HTERT RPE-1 (cell line): ENCODE results near the gene TM4SF4.

ENCODE experiments used
- in situ Hi-C: fragments of 300-500 bp; cut with MboI; formaldehyde crosslinking; loops from 4 replicates; pipeline ENCODE4 v1.14.3; 2020; ENCODE audit warnings: low sequenced_read_pairs

Gene TM4SF4

DNA sequence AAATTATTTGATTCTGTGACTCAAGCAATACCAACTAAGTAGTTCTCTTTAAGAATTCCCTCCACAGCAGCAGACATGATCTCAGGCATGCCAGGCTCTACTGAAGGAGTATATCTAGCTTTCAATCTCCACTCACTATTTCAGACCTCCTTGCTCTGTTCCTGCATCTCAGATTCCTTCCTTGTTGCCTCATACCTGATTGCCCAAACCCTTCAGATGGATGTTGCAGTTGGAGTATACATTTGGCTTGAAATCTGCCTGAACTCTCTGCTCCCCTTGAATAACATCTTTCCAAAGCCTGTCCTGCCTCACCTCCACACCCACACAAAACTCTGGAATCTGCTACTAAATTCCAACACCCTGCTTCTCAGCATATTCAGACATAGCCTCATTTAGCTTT is 19.8 kb upstream of the TM4SF4 start:
- in situ Hi-C loops = no loop called here

DNA sequence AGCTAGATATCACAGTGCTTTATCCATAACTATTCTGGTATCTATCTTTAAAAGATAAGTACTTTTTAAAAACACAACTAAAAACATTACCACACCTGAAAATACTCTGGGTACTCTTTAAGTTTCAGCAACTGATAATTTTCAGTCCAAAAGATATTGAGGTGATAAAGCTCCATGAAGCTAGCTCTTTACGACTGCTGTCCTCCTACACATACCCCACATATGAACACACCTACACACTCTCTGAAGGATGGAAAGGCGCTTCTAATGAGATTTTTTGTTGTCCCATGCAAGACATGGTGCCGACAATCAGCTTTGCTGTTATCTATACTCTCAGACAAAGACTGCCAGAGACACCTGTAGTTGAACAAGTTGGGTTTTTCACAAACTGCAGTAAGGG is 19.1 kb upstream of the TM4SF4 start:
- in situ Hi-C loops = no loop called here

DNA sequence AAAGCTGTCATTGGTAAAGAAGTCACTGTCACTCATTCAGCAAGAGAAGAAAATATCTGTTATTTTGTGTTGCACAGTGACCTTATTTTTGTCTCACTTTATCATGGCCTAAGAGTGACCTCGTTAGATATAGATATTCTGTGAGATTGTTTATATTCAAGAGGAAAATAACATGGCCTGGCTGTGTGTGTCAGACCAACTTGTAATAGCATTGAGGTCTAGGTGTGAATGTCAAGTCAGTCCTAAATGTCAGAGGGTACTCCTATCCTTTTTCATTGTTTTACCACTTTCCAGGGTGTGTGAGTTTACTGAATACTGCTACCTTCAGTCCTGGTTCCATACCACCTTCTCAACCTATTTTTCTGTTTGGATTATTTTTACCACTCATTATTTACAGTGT is 18.5 kb upstream of the TM4SF4 start:
- in situ Hi-C loops = no loop called here

DNA sequence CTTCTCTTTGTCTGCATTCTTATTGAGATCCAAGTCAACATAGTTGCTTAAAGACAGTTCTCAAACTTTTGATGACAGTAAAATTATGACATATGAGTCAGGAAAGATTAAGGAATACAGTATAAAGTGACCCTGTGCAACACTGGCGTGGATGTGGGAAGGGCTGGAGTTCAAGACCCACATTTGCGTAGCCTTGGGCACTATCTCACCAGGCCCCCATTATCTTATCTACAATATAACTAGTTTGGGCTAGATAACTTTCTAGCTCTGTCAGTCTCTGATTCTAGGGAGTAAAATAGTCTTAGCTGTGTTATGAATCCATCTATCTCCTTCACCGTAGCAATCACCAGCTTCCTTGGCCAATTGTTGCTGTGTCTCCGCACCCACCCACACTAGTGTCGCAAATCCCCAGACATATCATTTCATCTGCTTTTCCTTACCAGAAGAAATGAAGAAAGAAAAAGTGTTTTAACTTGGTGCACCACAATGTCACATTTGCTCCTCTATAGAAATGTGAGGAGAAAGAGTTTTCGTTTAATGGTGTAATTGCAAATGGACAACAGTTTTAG is 14.9 kb upstream of the TM4SF4 start:
- in situ Hi-C loops = no loop called here

DNA sequence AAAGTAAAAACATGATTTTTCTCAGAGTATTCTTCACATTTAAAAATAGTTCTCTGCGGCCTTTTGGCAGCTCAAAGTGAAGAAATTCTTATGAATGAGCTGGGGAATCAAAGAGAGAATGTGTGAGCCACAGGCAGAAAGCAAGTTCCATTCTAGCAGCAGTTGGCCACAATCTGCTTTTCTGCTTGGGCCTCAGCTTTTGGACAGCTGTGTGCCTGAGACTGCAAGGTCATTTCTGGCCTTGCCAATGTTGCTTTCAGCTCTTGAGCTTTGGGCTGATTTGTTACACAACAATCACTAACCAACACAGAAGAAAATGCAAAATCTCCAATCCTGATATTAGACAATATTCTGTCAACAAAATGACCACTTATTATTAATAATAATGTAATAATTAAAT is 14.4 kb upstream of the TM4SF4 start:
- in situ Hi-C loops = no loop called here

DNA sequence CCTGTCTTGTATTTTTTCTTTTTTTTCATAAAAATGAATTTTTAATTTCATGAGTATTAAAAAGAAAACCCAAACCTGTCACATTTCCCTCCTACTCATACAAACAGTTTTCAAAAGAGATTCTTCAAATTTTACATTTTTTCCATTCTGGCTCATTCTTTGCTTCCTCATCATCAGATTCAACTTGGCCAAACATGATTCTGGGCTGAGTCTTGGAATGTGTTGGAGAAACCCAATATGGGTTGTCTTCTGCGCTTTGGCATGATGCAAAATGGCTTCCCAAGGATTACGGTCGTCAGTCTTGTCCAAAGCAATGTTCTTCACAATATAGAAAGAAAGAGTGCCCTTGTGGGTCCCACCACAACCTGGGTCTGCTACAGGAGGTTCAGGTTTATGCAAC is 12.4 kb upstream of the TM4SF4 start:
- in situ Hi-C loops = no loop called here

DNA sequence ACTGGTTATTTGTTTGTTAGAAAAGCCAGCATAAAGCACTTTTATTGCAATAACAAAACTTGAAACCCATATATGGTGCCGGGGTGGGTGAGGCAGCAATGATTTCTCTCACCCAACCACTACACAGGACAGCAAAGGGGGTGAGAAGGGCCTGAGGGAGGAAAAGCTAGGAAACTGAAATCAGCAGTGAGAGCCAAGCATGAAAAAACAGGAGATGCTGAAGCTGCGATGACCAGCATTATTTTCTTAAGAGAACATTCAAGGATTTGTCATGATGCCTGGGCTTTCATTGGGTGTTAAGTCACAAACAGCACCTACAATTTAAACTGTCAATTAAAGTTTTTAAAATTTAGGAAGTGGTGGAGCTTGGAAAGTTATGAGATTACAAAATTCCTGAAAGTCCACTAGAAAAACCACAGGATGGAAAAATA is 11.9 kb upstream of the TM4SF4 start:
- in situ Hi-C loops = no loop called here

DNA sequence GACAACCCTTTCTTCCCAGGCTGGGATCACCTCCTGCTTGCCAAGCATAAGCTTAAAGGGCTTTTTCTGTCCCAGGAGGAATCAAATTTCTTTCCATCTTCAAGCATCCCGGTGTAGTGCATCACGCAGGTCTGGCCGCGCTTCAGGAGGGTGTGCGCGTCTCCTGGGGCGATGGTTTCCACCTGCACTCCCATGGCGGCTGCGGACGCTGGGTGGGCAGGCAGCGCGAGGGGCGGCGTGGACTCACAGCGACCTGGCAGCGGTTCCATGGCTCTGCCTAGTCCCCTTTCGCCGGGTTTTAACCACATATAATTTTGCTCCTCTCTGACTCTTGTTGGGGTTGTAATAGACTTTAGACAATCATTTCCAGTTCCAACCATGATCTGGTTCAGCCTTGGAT is 10.6 kb upstream of the TM4SF4 start:
- in situ Hi-C loops = no loop called here

DNA sequence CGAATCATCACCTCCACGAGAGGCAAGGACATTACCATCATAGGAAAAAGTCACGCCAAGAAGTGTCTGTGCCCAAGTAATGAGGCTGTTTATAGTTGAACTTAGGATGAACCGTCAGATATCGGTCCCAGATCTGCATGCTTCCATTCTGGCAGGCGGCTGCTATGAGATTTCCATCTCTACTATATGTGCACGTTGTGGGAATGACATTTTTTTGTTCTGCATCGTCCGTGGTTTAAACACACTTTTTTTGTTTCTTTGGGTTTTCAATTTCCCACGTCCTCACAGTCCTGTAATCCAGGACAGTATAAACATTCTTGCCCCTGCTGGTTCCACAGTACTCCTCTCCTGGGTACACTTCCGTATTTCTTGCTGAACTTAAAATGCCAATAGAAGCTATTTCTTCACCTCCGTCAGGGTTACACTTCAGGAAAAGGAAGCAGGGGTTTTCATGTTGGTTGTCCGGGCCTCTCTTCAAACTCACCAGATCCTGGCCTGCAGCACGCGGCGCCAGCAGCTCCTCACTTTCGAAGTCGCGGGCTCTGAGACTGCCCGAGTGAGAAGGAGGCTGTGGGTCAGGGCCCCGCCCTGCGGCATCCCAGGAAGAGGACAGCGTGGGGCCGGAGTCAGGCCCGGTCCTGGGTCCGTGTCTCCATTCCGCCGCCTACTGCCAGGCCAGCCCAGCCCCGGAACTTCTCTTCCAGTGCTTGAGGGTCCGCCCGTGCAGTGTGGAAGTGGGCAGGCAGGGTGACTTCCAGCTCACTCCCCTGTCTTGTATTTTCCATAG is 9.8 kb upstream of the TM4SF4 start:
- in situ Hi-C loops = no loop called here

DNA sequence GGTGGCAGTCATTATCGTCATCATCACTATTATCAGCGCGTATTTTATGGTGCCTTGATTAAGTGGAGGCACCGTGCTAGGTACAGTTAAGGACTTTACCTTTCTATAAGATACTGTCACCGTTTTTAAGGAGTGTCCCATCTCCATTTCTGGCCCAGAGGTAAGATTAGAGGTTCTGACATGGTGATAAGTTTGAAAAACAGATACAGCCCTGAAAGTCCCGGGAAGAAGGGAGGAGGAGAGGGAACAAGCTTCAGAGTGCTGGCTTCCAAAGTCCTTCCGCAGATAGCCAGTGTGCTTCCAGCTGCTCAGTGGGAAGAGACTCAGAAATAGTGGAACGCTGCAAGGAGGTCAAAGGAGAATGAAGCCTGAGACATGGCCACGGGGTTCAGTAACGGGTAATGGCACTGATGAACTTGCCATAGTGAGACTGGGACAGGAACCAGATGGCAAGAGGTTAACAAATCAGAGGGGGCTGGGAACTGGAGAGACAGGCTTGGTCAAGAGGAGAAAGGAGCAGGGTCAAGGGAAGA is 9.1 kb upstream of the TM4SF4 start:
- in situ Hi-C loops = no loop called here

DNA sequence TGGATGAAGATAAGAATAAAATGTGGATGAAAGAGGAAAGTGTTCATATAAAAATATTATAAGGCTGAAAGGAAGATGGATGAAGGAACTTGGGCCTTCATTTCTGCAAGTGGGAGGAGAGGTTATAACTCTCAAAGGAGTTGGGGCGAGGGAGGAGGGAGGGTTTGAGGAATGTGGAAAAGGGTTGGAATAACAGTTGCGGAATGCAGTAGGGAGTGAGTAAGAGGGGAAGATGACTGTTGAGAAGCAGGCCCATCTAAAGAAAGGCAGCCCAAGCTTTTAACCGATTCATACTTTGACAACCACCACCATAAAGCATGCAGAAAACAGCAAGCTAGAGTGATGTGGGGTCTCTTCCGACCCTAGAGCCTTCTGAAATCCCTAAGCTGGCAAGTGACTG is 8.3 kb upstream of the TM4SF4 start:
- in situ Hi-C loops = no loop called here

DNA sequence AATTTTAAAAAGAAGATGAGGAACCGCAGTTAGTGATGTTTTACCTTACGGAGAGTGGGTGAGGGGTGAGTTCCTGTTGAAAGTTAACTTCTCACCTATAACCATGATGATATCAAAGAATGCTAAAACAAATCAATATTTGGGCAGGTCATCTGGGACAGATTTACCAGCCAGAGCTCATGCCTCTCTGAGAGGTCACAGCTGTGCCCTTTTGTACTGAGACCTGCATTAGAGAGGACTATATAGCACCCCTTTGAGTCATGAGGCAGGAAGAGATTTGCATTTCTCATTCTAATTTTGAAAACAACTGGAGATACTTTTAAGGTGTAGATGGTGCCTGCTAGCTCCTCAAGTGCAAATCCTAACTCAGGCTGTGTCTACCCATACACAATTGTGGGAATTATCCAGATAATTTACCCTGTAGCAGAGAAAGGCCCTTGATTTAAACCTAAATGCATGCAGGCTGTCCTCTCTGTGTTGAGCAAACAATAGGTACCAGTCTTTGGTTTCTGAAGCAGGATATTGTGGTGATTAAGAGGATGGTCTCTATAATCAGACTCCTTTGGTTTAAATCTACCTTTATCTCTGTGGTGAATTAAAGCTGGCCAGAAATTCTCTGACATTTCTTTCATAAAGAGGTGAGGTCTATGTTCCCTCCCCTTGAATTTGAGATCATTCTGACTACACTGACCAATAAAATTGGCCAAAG is 5.8 kb upstream of the TM4SF4 start:
- in situ Hi-C loops = no loop called here

DNA sequence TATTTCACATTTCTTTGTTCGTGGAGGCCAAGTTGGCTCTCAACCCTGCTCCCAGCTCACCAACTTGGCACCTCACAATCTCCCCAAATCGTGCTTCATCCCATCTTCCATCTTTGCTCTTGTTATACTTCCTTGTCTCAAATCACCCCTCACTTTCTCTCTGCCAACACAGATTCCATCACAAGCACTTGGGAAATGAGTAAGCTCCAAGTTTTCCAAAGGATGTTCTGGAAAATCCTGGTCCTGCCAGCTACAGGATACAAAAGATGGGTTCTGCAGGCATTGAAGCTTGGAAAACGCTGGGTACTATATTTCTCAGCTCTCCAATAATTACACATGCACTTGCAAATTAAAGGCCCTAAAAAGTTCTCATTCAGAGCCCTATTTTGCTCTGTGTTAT is 4.1 kb upstream of the TM4SF4 start:
- in situ Hi-C loops = no loop called here

DNA sequence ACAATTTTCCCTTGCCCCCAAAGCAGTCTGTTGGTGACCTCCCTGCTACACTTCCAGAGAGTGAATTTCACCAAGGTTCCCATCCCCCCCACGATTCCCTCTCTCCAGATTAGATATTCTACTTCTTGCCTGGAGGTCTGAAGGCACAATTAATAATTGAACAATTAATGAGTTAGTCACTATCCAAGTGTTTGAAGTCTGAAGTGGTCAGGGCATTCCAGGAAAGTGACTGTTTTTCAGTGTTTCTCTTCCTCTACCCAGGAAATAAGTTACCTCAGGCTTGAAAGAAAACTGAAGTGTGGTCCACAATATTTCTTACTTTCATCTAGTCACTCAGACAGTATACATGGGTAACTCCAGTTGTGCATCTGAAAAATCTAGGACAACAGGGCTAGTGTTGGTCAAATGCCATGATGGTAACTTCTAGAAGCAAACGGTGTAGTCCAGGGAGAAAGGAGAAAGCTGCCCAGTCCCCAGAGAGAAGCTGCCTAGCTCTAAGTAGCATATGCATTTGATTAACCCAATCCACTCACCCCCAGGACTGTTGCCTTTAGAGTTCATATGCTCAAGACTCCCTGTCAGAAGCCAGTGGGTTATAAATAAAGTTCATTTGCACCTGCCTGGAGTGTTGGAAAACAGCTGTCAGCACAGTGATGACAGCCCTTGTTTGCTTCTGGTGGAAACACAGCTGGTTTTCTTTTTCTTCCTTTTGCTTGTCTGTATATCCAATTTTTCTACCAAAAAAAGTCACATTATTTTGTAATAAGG is 2.3 kb upstream of the TM4SF4 start:
- in situ Hi-C loops = no loop called here

DNA sequence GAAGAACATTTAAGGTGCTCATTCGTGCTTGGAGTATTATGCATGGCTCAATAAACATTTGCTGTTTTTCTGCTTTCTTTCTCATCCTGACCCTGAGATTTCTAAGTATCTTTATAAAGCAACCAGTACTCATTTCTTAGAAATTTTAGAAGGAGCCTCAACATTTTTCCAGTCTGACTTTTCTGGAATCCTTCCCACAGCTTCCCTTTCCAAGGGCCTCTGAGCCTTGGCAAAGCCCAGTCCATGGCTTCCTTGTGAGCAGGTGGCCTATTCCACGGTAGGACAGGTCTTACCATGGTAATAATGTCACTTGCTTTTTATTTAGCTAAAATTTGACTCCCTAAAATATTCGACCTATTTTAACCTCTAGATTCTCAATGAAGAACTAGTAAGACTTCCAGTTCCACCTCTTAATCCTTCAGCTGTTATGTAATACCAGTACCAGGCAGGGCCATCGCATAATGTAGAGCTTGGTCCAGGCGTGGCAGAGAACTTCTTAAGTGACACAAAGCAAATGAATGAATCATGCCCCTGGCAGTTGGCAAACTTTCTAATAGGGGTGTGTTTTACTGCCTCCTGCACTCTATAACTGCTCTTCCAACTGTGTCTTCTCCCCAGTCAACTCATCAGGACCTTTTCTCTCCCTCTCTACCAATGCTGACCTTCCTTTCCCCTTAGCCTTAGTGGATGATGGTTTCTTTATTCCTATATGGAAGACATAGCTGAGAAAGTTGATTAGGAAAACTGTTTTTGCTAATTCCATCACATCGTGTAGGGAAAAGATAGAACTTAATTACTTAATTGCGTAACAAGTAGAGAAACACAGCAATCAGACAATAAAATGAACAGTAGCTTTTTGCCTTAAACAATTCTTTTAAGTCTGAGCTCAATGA is 894 bp upstream of the TM4SF4 start:
- in situ Hi-C loops = no loop called here

DNA sequence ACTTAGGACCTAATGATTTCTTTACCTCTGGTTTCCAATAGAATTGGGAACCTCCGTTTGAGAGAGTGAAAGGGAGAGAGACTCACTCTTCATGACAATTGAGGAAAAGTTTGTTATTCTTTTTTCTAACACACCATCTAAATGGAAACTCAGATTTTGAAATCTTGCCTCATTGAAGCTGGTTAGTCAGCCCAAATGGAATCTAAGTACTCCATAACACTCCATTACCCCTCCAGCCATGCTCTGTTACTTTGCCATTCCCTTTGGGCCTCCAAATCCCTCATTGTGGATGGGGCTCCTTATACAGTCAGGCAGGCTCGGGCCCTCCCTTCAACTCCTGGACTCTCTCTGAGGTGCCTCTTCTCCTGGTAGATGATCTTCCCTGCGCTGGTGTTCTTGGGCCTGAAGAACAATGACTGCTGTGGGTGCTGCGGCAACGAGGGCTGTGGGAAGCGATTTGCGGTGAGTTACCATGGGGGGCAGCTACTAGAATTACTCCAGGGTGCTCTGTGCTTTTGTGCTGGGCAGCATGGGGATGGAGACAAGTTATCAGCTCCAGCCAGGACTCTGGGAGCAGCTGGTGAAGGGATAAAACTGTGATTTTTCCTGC is 1.1 kb downstream of the TM4SF4 start:
- in situ Hi-C loops = loop anchor here (25.0 kb wide), 1 partner anchor 213 kb away; no protein-coding TSS in a partner anchor

DNA sequence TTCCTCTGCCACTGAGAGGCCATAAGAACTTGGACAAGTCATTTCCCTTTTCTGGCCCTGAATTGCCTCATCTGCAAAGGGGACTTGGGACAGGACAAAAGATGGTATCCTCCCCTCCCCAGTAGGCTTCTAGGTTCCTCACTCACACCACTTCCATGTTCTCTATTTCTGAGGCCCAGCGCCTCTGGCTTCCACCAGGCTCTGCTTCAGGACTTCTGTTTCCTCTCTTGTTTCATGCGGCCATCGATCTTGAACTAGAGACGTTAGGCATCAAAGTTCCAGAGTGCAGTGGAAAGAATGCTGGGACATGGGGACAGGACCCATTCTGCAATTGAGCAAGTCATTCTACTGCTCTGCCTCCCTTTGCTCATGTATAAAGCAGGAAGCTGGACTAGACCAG is 1.7 kb downstream of the TM4SF4 start:
- in situ Hi-C loops = loop anchor here (25.0 kb wide), 1 partner anchor 214 kb away; no protein-coding TSS in a partner anchor

DNA sequence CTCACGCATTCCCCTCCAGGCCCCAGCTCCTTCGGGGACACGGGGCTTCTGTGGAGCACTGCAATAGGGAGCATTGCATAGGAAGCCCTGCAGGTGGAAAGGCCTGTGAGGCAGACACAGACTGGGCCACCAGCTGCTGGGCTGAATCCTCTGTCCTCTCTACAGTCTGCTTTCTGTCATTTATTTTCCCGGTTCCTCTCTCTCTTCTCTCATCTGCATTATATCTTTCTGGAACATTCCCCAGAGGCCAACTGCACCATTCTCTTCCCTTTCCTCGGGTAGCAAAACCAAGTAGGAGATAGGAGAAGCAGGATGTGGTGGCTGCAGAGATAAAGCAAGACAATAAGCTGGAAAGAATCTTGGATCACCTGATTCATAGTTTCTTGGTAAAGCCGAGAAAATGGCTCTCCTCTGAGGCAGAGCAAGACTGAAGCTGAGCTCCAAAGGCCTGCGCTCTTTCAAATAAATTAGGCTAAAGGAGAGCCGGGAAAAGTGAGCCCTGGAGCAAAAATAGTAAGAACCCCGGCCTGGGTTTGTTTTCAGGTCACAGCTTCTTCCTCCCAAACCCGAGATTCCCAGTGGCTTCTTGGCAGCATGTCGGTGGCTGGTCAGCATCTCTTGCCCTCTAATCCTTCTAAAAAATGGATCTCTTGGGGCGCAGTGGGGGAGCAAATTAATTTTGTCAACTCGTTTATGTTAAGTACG is 5.3 kb downstream of the TM4SF4 start:
- in situ Hi-C loops = loop anchor here (25.0 kb wide), 1 partner anchor 217 kb away; no protein-coding TSS in a partner anchor
